Measurements from ENCODE around the gene AGRN. TPM values are rescaled to one million over a fixed set of nuclear protein-coding genes. Genes with fewer than 3 reads are reported as not detected.

AGRN gene
- total RNA-seq, 2 donors from 2014 or later, result 87.7 to 92.4 TPM

DNA sequence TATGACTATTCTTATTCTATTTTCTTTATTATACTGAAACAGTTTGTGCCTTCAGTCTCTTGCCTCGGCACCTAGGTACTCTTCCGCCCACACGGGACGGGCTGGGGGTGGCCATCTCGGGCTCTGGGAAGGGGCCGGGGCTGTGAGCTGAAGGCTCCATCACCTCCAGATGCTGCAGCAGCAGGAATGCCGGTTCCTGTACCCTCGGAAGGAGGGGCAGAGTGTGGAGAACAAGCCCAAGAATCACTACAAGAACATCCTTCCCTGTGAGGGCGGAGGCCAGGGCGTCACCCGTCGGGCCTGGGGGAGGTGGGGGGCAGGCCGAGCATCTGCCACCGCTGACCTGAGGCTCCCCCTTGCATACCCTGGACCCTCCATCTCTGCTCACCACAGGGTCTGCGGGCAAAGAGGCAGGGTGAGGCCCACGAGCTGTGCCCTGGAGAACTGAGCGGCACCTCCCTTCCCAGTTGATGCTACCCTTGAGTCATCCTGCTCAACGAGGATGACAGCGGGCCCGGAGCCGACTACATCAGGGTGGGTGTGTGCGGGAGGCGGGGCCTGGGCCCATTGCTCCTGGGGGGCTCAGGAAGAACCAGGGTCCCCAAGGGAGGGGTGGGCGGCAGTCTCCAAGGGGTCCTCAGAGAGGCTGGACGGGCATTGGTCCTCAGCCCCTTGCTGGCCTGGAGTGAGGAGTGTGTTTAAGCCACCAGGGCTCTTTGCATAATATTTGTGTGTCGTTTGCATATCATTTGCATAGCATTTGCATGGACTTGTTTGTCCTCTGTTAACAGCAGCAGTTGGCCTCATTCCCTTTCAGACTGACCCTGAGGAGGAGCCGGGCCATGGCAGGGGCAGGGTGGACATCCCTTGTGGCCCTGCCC is 46.7 kb downstream of the AGRN start:
- Histone ChIP-seq H3K4me1 (replicated peaks) (peaks cover 6% of the 10 kb centered on the region), H3K36me3 (no peaks in the 10 kb centered on the region), H3K27me3 (replicated peaks; ENCODE audit: insufficient read depth) (no peaks in the 10 kb centered on the region), H3K4me3 (no peak overlapping the region), H3K9me3 (no peaks in the 10 kb centered on the region), H3K27ac (no peak overlapping the region)
- intact Hi-C loops (cut with DNase I), result no loop called here
- no peak for DNase-seq (ENCODE audit: low spot score)
- WGBS, result 72% methylated on average over 24 of the region's 27 CpGs
- TF ChIP-seq, protein P1, sequence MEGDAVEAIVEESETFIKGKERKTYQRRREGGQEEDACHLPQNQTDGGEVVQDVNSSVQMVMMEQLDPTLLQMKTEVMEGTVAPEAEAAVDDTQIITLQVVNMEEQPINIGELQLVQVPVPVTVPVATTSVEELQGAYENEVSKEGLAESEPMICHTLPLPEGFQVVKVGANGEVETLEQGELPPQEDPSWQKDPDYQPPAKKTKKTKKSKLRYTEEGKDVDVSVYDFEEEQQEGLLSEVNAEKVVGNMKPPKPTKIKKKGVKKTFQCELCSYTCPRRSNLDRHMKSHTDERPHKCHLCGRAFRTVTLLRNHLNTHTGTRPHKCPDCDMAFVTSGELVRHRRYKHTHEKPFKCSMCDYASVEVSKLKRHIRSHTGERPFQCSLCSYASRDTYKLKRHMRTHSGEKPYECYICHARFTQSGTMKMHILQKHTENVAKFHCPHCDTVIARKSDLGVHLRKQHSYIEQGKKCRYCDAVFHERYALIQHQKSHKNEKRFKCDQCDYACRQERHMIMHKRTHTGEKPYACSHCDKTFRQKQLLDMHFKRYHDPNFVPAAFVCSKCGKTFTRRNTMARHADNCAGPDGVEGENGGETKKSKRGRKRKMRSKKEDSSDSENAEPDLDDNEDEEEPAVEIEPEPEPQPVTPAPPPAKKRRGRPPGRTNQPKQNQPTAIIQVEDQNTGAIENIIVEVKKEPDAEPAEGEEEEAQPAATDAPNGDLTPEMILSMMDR (IDR thresholded peaks at IDR 0.05), result no peak
- no peak for TF ChIP-seq POLR2A (IDR thresholded peaks at IDR 0.05)
- no peak for TF ChIP-seq POLR2AphosphoS5 (IDR thresholded peaks at IDR 0.05)

DNA sequence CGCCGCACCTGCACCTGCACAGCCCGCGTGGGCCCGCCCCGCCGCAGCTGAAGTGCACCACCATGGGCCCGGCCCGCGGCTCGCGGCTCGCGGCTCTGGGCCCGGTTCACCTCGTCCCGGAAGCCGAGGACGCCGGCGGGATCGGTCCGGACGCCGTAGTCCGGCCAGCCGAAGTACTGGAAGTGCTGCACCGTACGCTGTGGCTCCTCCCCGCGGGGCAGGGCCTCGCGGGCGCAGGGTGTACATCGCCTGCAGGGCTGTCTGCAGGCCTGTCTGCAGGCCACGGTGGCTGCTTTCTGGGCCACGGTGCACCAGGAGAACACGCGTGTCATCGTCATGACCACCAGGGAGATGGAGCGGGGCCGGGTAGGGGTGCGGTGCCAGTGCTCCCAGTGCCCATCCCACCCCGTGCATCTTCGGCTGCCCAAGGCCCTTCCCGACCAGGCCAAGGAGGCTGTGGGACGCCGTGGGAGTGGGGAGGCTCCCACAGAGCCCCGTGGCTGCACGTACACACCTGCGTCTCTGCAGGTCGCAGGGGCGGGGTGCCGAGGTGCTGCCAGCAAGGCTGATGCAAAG is 47.5 kb downstream of the AGRN start:
- TF ChIP-seq POLR2AphosphoS5 (IDR thresholded peaks at IDR 0.05), result no peak
- no peak for TF ChIP-seq POLR2A (IDR thresholded peaks at IDR 0.05)
- TF ChIP-seq, protein P1 (IDR thresholded peaks at IDR 0.05), result no peak
- DNase-seq (ENCODE audit: low spot score), result no peak
- peaks cover 3% of the 10 kb centered on the region for H3K4me1 ChIP-seq (replicated peaks)
- H3K27me3 ChIP-seq (replicated peaks; ENCODE audit: insufficient read depth), result no peaks in the 10 kb centered on the region
- 89% methylated on average over 40 of the region's 54 CpGs for WGBS
- H3K36me3 ChIP-seq, result no peaks in the 10 kb centered on the region
- no peaks in the 10 kb centered on the region for H3K9me3 ChIP-seq
- no peak overlapping the region for H3K27ac ChIP-seq
- no peak overlapping the region for H3K4me3 ChIP-seq
- intact Hi-C loops (cut with DNase I), result no loop called here

DNA sequence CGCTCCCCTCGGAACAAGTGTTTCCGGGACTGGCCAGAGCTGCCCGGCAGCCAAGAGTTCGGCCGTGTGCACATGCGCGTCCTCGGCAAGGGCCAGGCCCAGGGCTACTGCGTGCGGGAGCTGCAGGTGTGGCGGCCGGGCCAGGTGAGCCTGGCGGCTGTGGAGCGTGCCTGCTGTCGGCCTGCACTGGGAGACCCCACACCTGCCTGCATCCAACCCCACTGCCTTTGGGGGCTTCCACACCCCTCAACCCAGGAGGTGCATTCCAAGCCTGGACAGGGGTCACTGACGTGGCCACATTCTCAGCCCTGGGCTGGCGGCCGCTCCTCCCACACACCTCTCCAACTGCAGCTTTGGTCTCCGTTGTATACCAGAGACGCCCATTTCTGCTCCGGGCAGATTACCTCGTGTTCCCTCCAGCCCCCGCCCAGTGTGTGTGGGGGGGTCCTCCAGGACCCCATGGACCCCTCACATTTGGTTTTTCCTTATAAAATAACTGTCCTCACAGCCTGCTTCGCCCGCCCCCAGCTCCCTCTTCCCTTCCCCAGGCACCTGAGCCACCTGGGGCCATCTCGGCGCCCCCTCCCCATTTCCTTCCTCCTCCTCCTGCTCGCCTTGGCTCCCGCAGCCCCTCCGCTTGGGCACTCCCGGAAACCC is 48.1 kb downstream of the AGRN start:
- no peak overlapping the region for H3K4me3 ChIP-seq
- TF ChIP-seq POLR2AphosphoS5 (IDR thresholded peaks at IDR 0.05) (no peak), POLR2A (IDR thresholded peaks at IDR 0.05) (no peak)
- TF ChIP-seq, protein P1 (IDR thresholded peaks at IDR 0.05), result no peak
- no peak overlapping the region for H3K27ac ChIP-seq
- no peaks in the 10 kb centered on the region for H3K9me3 ChIP-seq
- H3K36me3 ChIP-seq, result no peaks in the 10 kb centered on the region
- no peaks in the 10 kb centered on the region for H3K27me3 ChIP-seq (replicated peaks; ENCODE audit: insufficient read depth)
- no peak for DNase-seq (ENCODE audit: low spot score)
- 53% methylated on average over 31 of the region's 32 CpGs for WGBS
- intact Hi-C loops (cut with DNase I), result no loop called here
- peaks cover 2% of the 10 kb centered on the region for H3K4me1 ChIP-seq (replicated peaks)

DNA sequence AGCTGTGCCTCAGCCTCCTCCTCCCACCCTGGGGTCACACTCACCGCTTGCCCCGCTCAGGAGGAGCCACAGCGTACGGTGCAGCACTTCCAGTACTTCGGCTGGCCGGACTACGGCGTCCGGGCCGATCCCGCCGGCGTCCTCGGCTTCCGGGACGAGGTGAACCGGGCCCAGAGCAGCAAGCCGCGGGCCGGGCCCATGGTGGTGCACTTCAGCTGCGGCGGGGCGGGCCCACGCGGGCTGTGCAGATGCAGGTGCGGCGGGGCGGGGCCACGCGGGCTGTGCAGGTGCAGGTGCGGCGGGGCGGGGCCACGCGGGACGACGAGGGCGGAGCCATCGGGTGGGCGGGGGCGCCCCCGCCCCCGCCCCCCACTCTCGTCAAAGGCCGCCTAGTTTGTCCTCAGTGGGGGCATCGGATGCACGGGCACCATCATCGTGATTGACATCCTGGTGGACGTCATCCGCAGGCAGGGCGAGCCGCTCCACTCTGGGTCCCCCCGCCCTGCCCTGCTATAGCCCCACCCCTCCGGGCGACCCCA is 48.7 kb downstream of the AGRN start:
- H3K27ac ChIP-seq, result peak overlapping the region; percentile 61 to 72
- no peaks in the 10 kb centered on the region for H3K9me3 ChIP-seq
- TF ChIP-seq POLR2A (IDR thresholded peaks at IDR 0.05) (no peak), POLR2AphosphoS5 (IDR thresholded peaks at IDR 0.05) (no peak)
- TF ChIP-seq, protein P1 (IDR thresholded peaks at IDR 0.05), result no peak
- H3K36me3 ChIP-seq, result no peaks in the 10 kb centered on the region
- H3K27me3 ChIP-seq (replicated peaks; ENCODE audit: insufficient read depth), result no peaks in the 10 kb centered on the region
- DNase-seq (ENCODE audit: low spot score), result no peak
- WGBS, result 3% methylated on average over 35 of the region's 55 CpGs
- H3K4me1 ChIP-seq (replicated peaks), result peaks cover 2% of the 10 kb centered on the region
- peak overlapping the region; percentile 37 to 42 for H3K4me3 ChIP-seq
- intact Hi-C loops (cut with DNase I), result no loop called here
